ENCODE data around the gene MRPS18A. TPM values are rescaled to one million over a fixed set of nuclear protein-coding genes. Genes with fewer than 3 reads are reported as not detected.

The MRPS18A gene
- 33.3 TPM for total RNA-seq
- polyA plus RNA-seq = 55.8 TPM

DNA sequence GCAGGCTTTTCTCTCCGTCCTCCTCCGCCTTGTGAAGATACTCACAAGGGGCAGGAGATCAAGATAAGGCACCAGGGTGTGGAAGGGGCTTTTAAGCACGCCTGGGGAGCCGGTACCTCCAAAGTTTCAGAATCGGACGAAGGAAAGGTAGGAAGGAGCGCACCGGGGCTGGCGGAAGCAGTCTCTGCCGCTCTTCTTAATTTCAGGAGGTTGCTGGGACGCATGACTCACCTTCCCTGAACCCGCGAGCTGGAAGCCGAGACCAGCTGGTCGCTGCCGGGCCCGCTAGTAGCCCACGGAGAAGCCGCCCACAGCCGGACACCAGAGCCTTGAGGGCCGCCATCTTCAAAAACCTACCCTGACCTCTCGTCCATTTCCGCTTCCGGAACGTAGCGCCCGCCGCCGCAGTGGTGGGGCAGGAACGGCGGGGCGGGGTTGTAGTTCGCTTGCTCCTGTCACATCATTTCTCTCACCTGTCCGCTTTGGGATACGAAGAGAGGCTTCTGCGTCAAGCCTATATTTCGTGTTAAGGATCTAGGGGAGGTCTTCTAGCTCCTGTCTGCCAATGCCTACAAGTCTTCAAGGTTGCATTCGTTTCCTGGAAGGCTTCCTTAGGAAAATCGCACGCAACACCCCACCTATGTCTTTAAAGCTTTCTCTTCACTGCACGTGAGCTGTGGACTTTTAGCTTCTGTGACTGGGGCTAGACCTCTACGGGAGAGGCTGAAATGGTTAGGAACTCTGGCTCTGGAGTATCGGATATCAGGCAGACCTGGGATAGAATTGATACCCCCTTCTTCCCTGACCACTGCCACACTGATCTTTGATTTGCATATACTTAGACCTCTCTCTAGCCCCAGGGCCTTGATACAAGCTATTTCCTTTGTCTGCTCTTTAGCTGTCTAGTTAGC lies at the start of gene MRPS18A:
Gene MRPS18A, minus strand, starts transcription at position 355 of the 911 bp plus-strand sequence. Its CDS starts 12 bp downstream, at position 343.
- Histone ChIP-seq H3K4me3 (ENCODE audit: low read depth, low read length) (peak within 1 kb of the TSS; percentile 91), H3K36me3 (ENCODE audit: insufficient read depth) (no peaks in the 10 kb centered on the region), H3K27ac (ENCODE audit: low read depth) (peak within 1 kb of the TSS; percentile 78), H3K4me1 (ENCODE audit: insufficient read depth) (no peaks in the 10 kb centered on the region)
- 6% methylated on average over 43 of the region's 43 CpGs for WGBS
- DNase-seq (ENCODE audit: extremely low spot score) = no peak

DNA sequence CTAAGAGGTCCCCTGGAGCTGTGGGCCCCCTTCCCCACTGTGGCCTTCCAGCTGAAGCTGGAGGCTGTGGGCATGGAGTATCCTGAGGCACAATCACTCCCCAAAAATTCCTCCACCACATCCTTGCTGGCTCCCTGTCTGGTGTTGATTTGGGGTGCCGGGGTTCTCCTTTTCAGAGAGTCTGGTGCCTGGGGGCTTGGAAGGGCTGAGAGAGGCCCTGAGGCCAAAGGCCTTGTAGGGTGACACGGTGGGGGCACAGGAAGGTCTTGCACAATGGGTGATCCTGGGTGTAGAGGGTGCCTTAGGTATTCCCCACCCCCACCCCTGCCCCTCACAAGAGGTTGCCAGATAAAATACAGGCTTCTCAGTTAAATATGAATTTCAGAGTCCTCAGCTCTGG lies 49.3 kb upstream of the MRPS18A start:
- 92% methylated on average over 2 of the region's 2 CpGs for WGBS
- Histone ChIP-seq H3K4me1 (ENCODE audit: insufficient read depth) (no peaks in the 10 kb centered on the region), H3K36me3 (ENCODE audit: insufficient read depth) (no peaks in the 10 kb centered on the region), H3K27ac (ENCODE audit: low read depth) (no peak overlapping the region), H3K4me3 (ENCODE audit: low read depth, low read length) (no peak overlapping the region)
- DNase-seq (ENCODE audit: extremely low spot score) = no peak

DNA sequence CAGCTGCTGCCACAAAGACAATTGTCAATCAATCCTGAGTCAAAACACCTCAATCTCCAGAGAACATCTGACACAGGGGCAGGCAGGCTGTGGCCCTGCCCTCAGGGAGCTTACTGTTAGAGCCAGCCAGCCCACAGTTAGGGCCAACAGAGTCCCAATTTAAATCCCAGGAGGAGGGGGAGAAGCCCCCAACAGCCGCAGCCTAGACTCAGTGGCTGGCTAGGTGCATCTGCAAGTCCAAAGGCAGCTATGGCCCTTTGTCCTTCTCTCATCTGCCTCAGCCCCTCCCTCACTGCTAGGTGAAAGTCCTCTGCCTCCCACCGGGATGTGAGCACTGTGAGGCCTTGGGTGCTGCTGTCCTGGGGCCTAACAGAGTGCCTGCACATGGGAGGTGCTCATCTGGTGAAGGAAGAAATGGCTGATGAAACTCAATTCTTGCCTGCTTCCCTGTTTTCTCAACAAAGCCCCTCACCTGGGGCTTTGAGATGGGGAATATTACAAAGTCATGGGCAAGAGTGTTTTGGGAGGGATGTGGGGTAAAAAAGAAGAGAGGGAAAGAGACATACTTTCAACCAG lies 48.7 kb upstream of the MRPS18A start:
- WGBS = 85% methylated on average over 2 of the region's 2 CpGs
- Histone ChIP-seq H3K4me1 (ENCODE audit: insufficient read depth) (no peaks in the 10 kb centered on the region), H3K36me3 (ENCODE audit: insufficient read depth) (no peaks in the 10 kb centered on the region), H3K4me3 (ENCODE audit: low read depth, low read length) (no peak overlapping the region), H3K27ac (ENCODE audit: low read depth) (no peak overlapping the region)
- DNase-seq (ENCODE audit: extremely low spot score) = no peak

DNA sequence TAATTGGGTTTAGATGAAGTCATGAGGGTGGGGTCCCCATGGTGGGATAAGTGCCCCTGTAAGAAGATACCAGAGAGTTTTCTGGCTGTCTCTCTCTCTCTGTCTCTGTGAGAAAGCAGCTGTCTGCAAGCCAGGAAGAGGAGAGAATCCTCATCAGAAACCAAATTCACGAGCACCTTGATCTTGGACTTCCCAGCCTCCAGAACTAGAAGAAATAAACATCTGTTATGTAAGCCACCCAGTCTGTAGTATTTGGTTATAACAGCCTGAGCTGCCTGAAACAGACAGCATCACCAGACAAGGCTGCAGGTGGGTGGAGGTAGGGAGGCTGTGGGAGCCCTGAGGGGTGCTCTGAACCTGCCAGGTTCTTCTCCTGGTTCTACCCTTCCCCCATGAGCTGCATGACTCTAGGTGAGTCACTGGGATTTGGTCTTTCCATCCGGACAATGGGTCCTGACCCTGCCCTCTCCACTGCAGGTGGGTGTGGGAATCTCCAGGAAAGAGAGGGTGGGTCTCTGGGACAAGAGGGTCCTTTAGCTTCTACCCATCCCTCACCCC lies 48.1 kb upstream of the MRPS18A start:
- H3K4me3 ChIP-seq (ENCODE audit: low read depth, low read length) = no peak overlapping the region
- DNase-seq (ENCODE audit: extremely low spot score) = no peak
- WGBS = 92% methylated on average over 2 of the region's 2 CpGs
- H3K27ac ChIP-seq (ENCODE audit: low read depth) = no peak overlapping the region
- no peaks in the 10 kb centered on the region for H3K36me3 ChIP-seq (ENCODE audit: insufficient read depth)
- H3K4me1 ChIP-seq (ENCODE audit: insufficient read depth) = no peaks in the 10 kb centered on the region

DNA sequence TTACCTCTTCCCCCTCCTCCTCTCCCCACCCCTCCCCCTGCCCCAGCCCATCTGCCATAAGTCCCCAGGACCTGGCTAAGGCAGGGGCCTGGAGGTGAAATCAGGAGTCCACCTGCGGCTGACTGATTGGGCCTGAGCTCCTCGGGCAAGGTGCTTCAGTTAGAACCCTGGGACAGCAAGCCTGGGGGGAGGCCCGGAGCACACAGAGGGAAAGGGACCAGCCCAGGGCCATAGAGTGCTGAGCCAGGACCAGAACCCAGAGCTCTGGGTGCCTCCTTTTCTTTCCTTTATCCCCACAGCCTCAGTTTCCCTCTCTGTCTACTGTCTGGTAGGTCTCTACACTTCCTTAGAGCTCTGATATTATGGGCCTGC lies 46.7 kb upstream of the MRPS18A start:
- Histone ChIP-seq H3K36me3 (ENCODE audit: insufficient read depth) (no peaks in the 10 kb centered on the region), H3K4me3 (ENCODE audit: low read depth, low read length) (no peak overlapping the region), H3K4me1 (ENCODE audit: insufficient read depth) (no peaks in the 10 kb centered on the region), H3K27ac (ENCODE audit: low read depth) (peak overlapping the region; percentile 12)
- WGBS = 78% methylated on average over 3 of the region's 3 CpGs
- DNase-seq (ENCODE audit: extremely low spot score) = no peak

DNA sequence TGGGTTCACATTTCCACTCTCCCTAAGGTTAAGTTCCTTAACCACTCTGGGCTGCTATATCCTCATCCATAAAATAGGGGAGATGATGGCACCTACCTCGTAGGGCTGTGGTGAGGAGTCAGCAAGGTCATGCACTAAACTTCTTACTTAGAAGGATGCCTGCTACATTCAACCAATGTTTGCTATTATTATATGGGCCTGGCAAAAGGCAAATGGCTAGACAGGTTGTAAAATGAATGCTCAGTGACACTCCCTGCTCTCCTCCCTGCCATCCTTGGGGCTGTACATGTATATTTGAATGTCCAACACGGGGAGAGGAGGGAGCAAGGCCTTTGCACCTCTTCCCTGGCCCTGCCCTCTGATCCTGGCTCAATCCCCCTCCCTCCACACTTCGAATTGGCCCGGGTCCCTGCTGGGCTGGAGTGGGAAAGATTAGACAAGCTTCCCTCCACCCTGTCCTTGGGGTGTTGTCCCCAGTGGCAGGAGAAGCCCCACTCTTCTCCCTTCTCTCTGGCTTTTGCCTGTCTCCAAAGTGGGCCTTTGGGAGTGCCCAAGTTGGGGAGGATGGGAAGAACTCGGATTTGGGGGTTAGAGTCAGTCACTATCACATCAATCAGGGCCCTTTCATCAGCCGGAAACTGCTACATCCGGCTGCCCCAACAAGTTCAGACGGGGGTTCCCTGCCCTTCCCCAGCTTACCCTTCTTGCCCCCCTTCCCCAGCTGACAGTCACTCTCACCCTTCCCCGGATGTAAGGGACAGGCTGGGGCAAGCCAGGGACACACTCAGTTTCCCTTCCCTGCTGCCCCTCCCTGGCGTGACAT lies 46.1 kb upstream of the MRPS18A start:
- DNase-seq (ENCODE audit: extremely low spot score) = peak; percentile 60
- WGBS = 53% methylated on average over 10 of the region's 10 CpGs

DNA sequence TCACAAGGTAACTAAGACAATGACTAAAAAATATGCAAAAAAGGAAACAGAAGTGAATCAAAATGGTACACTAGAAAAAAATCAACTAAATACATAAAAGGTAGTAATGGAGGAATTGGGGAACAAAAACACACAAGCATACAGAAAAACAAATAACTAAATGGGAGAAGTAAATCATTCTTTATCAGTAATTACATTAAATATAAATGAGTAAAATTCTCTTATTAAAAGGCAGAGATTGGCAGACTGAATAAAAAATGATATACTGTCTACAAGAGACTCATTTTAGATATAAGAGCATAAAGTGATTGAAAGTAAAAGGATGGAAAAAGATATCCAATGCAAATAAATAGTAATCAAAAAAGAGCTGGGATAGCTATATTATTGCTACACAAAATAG lies 43.0 kb upstream of the MRPS18A start:
- no peaks in the 10 kb centered on the region for H3K4me1 ChIP-seq (ENCODE audit: insufficient read depth)
- DNase-seq (ENCODE audit: extremely low spot score) = no peak
- H3K36me3 ChIP-seq (ENCODE audit: insufficient read depth) = no peaks in the 10 kb centered on the region

More for the DNA sequence above, 46.1 kb upstream of the MRPS18A start:
- Histone ChIP-seq H3K4me1 (ENCODE audit: insufficient read depth) (no peaks in the 10 kb centered on the region), H3K27ac (ENCODE audit: low read depth) (no peak overlapping the region), H3K36me3 (ENCODE audit: insufficient read depth) (no peaks in the 10 kb centered on the region), H3K4me3 (ENCODE audit: low read depth, low read length) (no peak overlapping the region)

DNA sequence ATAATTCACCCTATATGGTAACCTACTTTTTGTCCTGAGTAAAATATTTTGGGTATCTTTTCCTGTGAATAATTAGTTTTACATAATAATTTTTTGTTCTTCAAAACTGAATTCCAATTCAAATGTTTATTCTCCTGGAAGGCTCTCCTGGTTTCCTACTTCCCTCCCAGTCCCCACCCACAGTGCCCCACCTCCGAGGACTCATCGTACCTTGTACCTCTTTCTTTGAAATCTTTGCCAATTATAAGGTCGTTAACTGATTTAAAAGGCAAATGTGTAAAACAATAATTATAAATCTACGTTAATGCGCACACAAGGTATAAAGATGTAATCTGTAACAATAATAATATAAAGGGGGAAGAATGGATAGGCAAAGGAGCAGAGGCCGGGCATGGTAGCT lies 41.9 kb upstream of the MRPS18A start:
- no peaks in the 10 kb centered on the region for H3K4me1 ChIP-seq (ENCODE audit: insufficient read depth)
- no peak overlapping the region for H3K27ac ChIP-seq (ENCODE audit: low read depth)
- no peaks in the 10 kb centered on the region for H3K36me3 ChIP-seq (ENCODE audit: insufficient read depth)
- 94% methylated on average over 6 of the region's 6 CpGs for WGBS
- H3K4me3 ChIP-seq (ENCODE audit: low read depth, low read length) = no peak overlapping the region
- no peak for DNase-seq (ENCODE audit: extremely low spot score)

More for the DNA sequence above, 43.0 kb upstream of the MRPS18A start:
- H3K4me3 ChIP-seq (ENCODE audit: low read depth, low read length) = no peak overlapping the region
- no peak overlapping the region for H3K27ac ChIP-seq (ENCODE audit: low read depth)

DNA sequence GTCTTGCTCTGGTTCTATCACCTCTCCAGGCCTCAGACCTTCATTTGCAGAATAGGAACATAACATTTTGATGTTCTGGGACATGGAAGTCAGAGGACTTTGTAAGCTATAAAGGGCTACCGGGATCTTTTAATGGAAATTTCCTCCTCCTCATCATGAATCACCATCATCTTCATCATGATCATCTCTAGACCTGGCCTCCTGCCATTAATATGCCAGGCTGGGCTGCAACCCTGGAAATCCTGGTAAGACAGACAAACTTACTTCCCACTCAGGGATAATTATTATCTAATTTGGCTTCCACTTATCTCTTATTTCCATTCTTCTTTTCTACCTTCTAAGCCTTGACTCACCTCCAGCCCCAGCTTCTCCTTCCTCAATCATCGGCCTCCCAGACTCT lies 41.0 kb upstream of the MRPS18A start:
- DNase-seq (ENCODE audit: extremely low spot score) = no peak
- Histone ChIP-seq H3K36me3 (ENCODE audit: insufficient read depth) (no peaks in the 10 kb centered on the region), H3K4me1 (ENCODE audit: insufficient read depth) (no peaks in the 10 kb centered on the region), H3K4me3 (ENCODE audit: low read depth, low read length) (no peak overlapping the region), H3K27ac (ENCODE audit: low read depth) (no peak overlapping the region)
- WGBS = 73% methylated on average over 2 of the region's 2 CpGs

DNA sequence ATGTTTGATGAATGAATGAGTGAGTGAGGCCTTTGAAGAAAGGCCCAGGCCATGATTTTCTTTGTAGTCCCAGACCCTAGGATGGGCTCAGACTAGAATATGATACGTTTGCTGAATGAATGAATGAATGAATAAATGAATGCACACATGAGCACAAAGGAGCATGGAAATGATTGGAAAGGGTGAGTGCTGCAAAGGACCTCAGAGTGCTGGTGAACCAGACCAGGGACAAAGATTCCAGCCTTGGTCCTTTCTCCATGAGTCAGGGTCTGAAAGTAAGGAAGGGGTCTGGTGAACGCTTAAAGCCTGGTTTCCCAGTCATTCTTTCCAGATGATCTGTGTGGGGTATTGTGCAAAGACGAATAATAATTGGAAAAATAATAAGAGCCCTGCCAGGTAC lies 40.0 kb upstream of the MRPS18A start:
- WGBS = 75% methylated on average over 3 of the region's 3 CpGs

DNA sequence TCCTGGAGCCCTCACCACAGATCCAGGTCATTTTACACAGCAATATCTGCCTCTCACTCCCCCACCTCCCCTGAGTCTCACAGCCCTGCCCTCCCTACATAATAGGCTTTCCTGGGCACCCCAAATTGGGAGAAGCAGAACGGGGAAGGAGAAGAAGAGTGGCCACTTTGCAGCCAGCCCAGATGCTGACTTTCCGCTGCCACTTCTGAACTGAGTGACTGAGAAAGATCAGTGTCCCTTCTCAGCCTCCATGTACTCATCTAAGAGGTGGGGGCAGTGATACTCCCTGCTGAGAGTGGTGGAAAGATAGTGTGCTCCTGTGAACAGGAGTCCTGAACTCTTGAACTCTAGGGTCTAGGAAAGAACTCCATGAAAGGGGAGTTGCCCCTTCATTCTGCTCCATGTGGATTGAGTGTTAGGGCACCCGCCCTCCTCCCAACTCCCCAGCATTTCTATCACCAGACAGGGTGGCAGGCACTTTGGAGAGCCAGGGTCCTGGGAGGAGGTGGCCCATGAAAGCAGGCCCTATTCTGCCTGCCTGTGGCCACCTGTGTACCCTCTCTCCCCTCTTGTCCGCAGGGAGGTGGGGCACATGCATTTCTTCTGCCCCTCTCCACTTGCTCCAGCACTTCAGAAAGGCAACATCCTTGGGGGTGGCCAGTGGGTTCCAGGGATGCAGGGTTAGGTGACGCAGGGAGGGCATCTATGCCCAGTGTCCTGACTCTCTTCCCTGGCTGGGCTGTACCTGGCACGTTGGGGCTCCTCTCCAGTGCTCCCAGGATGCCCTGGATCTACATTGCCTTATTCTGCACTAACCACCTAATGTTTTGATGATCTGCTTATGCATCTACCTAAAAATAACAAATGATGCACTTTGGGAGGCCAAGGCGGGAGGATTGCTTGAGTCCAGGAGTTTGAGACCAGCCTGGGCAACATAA lies 38.3 kb upstream of the MRPS18A start:
- 88% methylated on average over 7 of the region's 7 CpGs for WGBS
- H3K4me1 ChIP-seq (ENCODE audit: insufficient read depth) = no peaks in the 10 kb centered on the region
- H3K27ac ChIP-seq (ENCODE audit: low read depth) = no peak overlapping the region
- no peak overlapping the region for H3K4me3 ChIP-seq (ENCODE audit: low read depth, low read length)
- no peak for DNase-seq (ENCODE audit: extremely low spot score)
- H3K36me3 ChIP-seq (ENCODE audit: insufficient read depth) = no peaks in the 10 kb centered on the region

More for the DNA sequence above, 40.0 kb upstream of the MRPS18A start:
- DNase-seq (ENCODE audit: extremely low spot score) = no peak
- no peak overlapping the region for H3K27ac ChIP-seq (ENCODE audit: low read depth)
- H3K4me1 ChIP-seq (ENCODE audit: insufficient read depth) = no peaks in the 10 kb centered on the region
- no peaks in the 10 kb centered on the region for H3K36me3 ChIP-seq (ENCODE audit: insufficient read depth)
- H3K4me3 ChIP-seq (ENCODE audit: low read depth, low read length) = no peak overlapping the region

DNA sequence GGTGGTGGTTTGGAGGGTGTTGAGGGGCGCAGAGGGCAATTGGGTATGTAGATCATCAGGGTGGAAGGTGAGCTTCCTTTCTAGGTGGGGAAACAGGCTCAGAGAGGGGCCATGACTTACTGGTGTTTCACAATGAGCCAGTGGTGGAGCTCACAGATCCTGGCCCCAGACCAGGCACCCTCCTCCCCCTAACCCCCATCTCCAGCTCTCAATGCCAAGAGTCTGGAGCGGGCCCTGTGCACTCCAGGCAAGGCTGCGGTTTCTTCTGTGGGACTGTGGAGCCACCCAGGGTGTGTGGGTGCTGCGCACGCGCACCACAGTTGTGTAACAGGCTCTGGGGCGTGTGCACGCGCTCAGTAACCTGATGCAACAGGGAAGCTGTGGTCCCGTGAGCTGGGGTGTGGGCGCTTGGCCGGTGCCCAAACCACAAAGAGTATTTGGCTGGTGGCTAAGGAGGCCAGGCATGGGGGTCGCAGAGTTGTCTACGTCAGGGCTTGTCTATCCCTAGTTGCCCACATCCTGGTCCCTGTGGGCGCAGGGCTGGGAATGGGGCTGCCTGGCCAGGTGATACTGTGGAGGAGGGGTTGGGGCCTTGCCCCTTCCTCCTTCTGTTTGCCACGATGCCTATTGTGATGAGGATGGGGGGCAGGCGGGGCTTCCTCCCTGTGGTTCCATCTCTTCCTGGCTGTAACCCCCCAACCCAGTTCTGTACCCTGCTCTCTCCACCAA lies 37.5 kb upstream of the MRPS18A start:
- H3K4me3 ChIP-seq (ENCODE audit: low read depth, low read length) = no peak overlapping the region
- H3K27ac ChIP-seq (ENCODE audit: low read depth) = no peak overlapping the region
- 47% methylated on average over 17 of the region's 17 CpGs for WGBS
- H3K36me3 ChIP-seq (ENCODE audit: insufficient read depth) = no peaks in the 10 kb centered on the region
- no peaks in the 10 kb centered on the region for H3K4me1 ChIP-seq (ENCODE audit: insufficient read depth)
- DNase-seq (ENCODE audit: extremely low spot score) = no peak

All from urinary bladder (tissue), 4 donors.